Measurements from ENCODE around the gene EYA2.

The EYA2 gene

GRCh38 chr20:46934746-46935287, 40.2 kb downstream of the EYA2 start:
- no peak for DNase-seq

GRCh38 chr20:46935394-46936017, 40.9 kb downstream of the EYA2 start:
- no peak for DNase-seq

GRCh38 chr20:46936415-46937156, 41.9 kb downstream of the EYA2 start:
- no peak for DNase-seq

GRCh38 chr20:46937157-46937523, 42.5 kb downstream of the EYA2 start:
- DNase-seq = no peak

GRCh38 chr20:46937533-46938226, 43.0 kb downstream of the EYA2 start:
- no peak for DNase-seq

GRCh38 chr20:46938434-46938833, 43.8 kb downstream of the EYA2 start:
- DNase-seq = no peak

- DNase-seq = no peak
These were observed 44.7 kb downstream of the EYA2 start for GRCh38 chr20:46939031-46939965.

GRCh38 chr20:46940616-46941015, 46.0 kb downstream of the EYA2 start:
- DNase-seq = no peak

GRCh38 chr20:46941404-46941803, 46.8 kb downstream of the EYA2 start:
- DNase-seq = no peak

GRCh38 chr20:46943861-46944591, 49.4 kb downstream of the EYA2 start:
- no peak for DNase-seq

- peak; percentile 36 for DNase-seq
These were observed 50.8 kb downstream of the EYA2 start for GRCh38 chr20:46945465-46945864.

- no peak for DNase-seq
These were observed 51.6 kb downstream of the EYA2 start for GRCh38 chr20:46946181-46946624.

- DNase-seq = no peak
These were observed 52.2 kb downstream of the EYA2 start for GRCh38 chr20:46946796-46947195.

GRCh38 chr20:46948081-46948480, 53.4 kb downstream of the EYA2 start:
- DNase-seq = no peak

- no peak for DNase-seq
These were observed 56.8 kb downstream of the EYA2 start for GRCh38 chr20:46951405-46951804.

GRCh38 chr20:46951840-46952497, 57.3 kb downstream of the EYA2 start:
- DNase-seq = no peak

- no peak for DNase-seq
These were observed 59.0 kb downstream of the EYA2 start for GRCh38 chr20:46953596-46953995.

- DNase-seq = peak; percentile 6
These were observed 59.9 kb downstream of the EYA2 start for GRCh38 chr20:46954490-46955038.

GRCh38 chr20:46955601-46956556, 61.2 kb downstream of the EYA2 start:
- no peak for DNase-seq
